ENCODE data around the gene RADIL. TPM values are rescaled to one million over a fixed set of nuclear protein-coding genes. Genes with fewer than 3 reads are reported as not detected.

The RADIL gene
- polyA plus RNA-seq, 1 donor (not counting 4 experiments of a cell fraction or from before 2014, with no cell fraction given) = not detected

GRCh38 chr7:4822677-4823076 is 60.8 kb downstream of the RADIL start:
- H3K9ac ChIP-seq (ENCODE audit: control insufficient read depth, extremely low read depth, insufficient read depth, low read length) = no peak overlapping the region
- H3K9me1 ChIP-seq (ENCODE audit: control insufficient read depth, extremely low read depth, insufficient read depth, low read length) = no peaks in the 10 kb centered on the region
- H3K27ac ChIP-seq (ENCODE audit: control insufficient read depth, insufficient read depth, low read length) = no peak overlapping the region
- H3K4me3 ChIP-seq (ENCODE audit: control insufficient read depth in 2 of 3, extremely low read depth in 1 of 3, insufficient read depth in 2 of 3, low read depth in 1 of 3, low read length in 3 of 3) = no peak overlapping the region
- H3K27me3 ChIP-seq (ENCODE audit: control insufficient read depth, extremely low read depth, insufficient read depth, low read length) = no peaks in the 10 kb centered on the region
- no peaks in the 10 kb centered on the region for H3K9me3 ChIP-seq (ENCODE audit: control insufficient read depth, low read depth, low read length)
- H3K36me3 ChIP-seq (ENCODE audit: control insufficient read depth in 2 of 2, extremely low read depth in 1 of 2, insufficient read depth in 2 of 2, low read length in 2 of 2) = no peaks in the 10 kb centered on the region
- no peak overlapping the region for H3K4me2 ChIP-seq (ENCODE audit: control insufficient read depth, extremely low read depth, insufficient read depth, low read depth, low read length)
- TF ChIP-seq EZH2 (IDR thresholded peaks at IDR 0.05; ENCODE audit: low read length) (no peak), CTCF (optimal IDR thresholded peaks at IDR 0.05 in 1 of 3, IDR thresholded peaks at IDR 0.05 in 1 of 3, conservative IDR thresholded peaks at IDR 0.05 in 1 of 3; ENCODE audit: extremely low read depth in 1 of 3, insufficient read depth in 2 of 3, low read length in 3 of 3) (no peak)
- no peak for DNase-seq (ENCODE audit: low read depth, low spot score)
- no peak for FAIRE-seq
- H2AFZ ChIP-seq (ENCODE audit: control insufficient read depth, low read length) = no peak overlapping the region
- no peaks in the 10 kb centered on the region for H3K4me1 ChIP-seq (ENCODE audit: control insufficient read depth, extremely low read depth, insufficient read depth, low read length)
- dilution Hi-C loops (cut with MboI; ENCODE audit: extremely low pct_ligation_motif_present, low sequenced_read_pairs) = no loop called here
- no peaks in the 10 kb centered on the region for H3K79me2 ChIP-seq (ENCODE audit: control insufficient read depth, insufficient read depth, low read length)
- no peaks in the 10 kb centered on the region for H4K20me1 ChIP-seq (ENCODE audit: control insufficient read depth, extremely low read depth, insufficient read depth, low read length)

GRCh38 chr7:4820967-4821471 is 62.5 kb downstream of the RADIL start:
- no peak overlapping the region for H3K4me3 ChIP-seq (ENCODE audit: control insufficient read depth in 2 of 3, extremely low read depth in 1 of 3, insufficient read depth in 2 of 3, low read depth in 1 of 3, low read length in 3 of 3)
- H4K20me1 ChIP-seq (ENCODE audit: control insufficient read depth, extremely low read depth, insufficient read depth, low read length) = no peaks in the 10 kb centered on the region
- H3K79me2 ChIP-seq (ENCODE audit: control insufficient read depth, insufficient read depth, low read length) = no peaks in the 10 kb centered on the region
- H3K27ac ChIP-seq (ENCODE audit: control insufficient read depth, insufficient read depth, low read length) = no peak overlapping the region
- TF ChIP-seq EZH2 (IDR thresholded peaks at IDR 0.05; ENCODE audit: low read length) (no peak), CTCF (optimal IDR thresholded peaks at IDR 0.05 in 1 of 3, IDR thresholded peaks at IDR 0.05 in 1 of 3, conservative IDR thresholded peaks at IDR 0.05 in 1 of 3; ENCODE audit: extremely low read depth in 1 of 3, insufficient read depth in 2 of 3, low read length in 3 of 3) (no peak)
- H3K4me2 ChIP-seq (ENCODE audit: control insufficient read depth, extremely low read depth, insufficient read depth, low read depth, low read length) = no peak overlapping the region
- H3K27me3 ChIP-seq (ENCODE audit: control insufficient read depth, extremely low read depth, insufficient read depth, low read length) = no peaks in the 10 kb centered on the region
- no peak overlapping the region for H3K9ac ChIP-seq (ENCODE audit: control insufficient read depth, extremely low read depth, insufficient read depth, low read length)
- no peaks in the 10 kb centered on the region for H3K36me3 ChIP-seq (ENCODE audit: control insufficient read depth in 2 of 2, extremely low read depth in 1 of 2, insufficient read depth in 2 of 2, low read length in 2 of 2)
- dilution Hi-C loops (cut with MboI; ENCODE audit: extremely low pct_ligation_motif_present, low sequenced_read_pairs) = no loop called here
- DNase-seq (ENCODE audit: low read depth, low spot score) (no peak), FAIRE-seq (no peak)
- no peak overlapping the region for H2AFZ ChIP-seq (ENCODE audit: control insufficient read depth, low read length)
- no peaks in the 10 kb centered on the region for H3K4me1 ChIP-seq (ENCODE audit: control insufficient read depth, extremely low read depth, insufficient read depth, low read length)
- no peaks in the 10 kb centered on the region for H3K9me3 ChIP-seq (ENCODE audit: control insufficient read depth, low read depth, low read length)
- no peaks in the 10 kb centered on the region for H3K9me1 ChIP-seq (ENCODE audit: control insufficient read depth, extremely low read depth, insufficient read depth, low read length)

All from keratinocyte (primary cell).